Prostate gland (tissue), 2 donors: ENCODE results near the gene CCDC93.

Experiments
- POLR2AphosphoS5 ChIP-seq: sonication (generic); formaldehyde crosslinking; IDR thresholded peaks from one replicate; pipeline ENCODE4 v1.6.1; 2017; ENCODE audit warnings: antibody characterized with exemption
- TF ChIP-seq, protein P1 (sequence below), 4 experiments: fragments of 200-600 bp in 2 of 4; fragments of 450-650 bp in 2 of 4; sonication (generic) in 2 of 4; IDR thresholded peaks; 1 replicate in 3 of 4; 2 replicates in 1 of 4; pipeline ENCODE4 v1.5.1; 2016 to 2019; ENCODE audit warnings: antibody characterized with exemption in 4 of 4, mild to moderate bottlenecking in 2 of 4, moderate library complexity in 2 of 4

- TF ChIP-seq POLR2AphosphoS5 = no peak
- TF ChIP-seq, protein P1, sequence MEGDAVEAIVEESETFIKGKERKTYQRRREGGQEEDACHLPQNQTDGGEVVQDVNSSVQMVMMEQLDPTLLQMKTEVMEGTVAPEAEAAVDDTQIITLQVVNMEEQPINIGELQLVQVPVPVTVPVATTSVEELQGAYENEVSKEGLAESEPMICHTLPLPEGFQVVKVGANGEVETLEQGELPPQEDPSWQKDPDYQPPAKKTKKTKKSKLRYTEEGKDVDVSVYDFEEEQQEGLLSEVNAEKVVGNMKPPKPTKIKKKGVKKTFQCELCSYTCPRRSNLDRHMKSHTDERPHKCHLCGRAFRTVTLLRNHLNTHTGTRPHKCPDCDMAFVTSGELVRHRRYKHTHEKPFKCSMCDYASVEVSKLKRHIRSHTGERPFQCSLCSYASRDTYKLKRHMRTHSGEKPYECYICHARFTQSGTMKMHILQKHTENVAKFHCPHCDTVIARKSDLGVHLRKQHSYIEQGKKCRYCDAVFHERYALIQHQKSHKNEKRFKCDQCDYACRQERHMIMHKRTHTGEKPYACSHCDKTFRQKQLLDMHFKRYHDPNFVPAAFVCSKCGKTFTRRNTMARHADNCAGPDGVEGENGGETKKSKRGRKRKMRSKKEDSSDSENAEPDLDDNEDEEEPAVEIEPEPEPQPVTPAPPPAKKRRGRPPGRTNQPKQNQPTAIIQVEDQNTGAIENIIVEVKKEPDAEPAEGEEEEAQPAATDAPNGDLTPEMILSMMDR (IDR thresholded peaks at IDR 0.05) = no peak
Observed at GRCh38 chr2:117943013-117943672, 70.7 kb downstream of the CCDC93 start.
